Endothelial cell of hepatic sinusoid (primary cell): Measurements from ENCODE around the gene GPR107.

Experiments
- in situ Hi-C: cut with HindIII; loops from 2 replicates; pipeline ENCODE4 v1.10.0; 2017; ENCODE audit warnings: low sequenced_read_pairs

GPR107 gene

DNA sequence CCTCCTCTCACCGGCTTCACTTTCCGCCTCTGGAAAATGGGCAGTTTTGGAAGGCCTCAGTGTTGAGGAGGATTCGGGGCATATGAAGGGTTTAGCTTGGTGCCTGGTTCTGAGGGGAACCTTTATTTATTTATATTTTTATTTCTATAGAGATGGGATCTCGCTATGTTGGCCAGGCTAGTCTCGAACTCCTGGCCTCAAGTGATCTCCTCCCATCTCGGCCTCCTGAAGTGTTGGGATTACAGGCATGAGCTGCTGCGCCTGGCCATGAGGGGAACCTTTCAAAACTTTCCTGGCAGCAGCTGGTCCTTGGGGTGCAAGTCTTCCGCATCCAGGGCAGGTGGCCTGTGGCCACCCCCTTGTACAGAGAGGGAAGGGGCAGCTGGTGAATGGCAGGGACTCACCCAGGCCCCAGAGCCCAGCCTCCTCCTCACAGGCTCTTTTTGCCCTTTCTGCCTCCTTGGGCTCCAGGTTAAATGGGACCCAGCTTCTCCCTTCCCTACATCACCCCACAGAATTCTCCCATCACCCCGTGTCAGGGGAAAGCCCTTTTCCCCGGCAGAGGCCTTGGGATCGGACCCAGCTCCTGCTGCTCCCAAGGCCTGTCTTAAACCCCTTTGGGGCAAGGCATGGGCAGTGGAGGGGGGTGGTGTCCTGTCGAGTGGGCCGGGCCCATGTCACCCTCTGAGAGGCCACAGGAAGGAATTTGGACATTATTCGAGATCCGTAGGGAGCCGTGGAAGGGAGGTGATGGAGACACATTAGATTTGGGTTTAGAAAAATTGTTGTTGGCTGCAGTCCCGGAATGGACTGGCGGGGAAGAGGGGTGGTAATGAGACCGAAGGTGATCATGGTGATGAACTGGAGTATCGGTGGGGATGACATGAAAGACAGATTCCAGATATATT is 124.4 kb downstream of the GPR107 start:
- in situ Hi-C loops = loop anchor here (5.0 kb wide), 1 partner anchor 51 kb away; no protein-coding TSS in a partner anchor

DNA sequence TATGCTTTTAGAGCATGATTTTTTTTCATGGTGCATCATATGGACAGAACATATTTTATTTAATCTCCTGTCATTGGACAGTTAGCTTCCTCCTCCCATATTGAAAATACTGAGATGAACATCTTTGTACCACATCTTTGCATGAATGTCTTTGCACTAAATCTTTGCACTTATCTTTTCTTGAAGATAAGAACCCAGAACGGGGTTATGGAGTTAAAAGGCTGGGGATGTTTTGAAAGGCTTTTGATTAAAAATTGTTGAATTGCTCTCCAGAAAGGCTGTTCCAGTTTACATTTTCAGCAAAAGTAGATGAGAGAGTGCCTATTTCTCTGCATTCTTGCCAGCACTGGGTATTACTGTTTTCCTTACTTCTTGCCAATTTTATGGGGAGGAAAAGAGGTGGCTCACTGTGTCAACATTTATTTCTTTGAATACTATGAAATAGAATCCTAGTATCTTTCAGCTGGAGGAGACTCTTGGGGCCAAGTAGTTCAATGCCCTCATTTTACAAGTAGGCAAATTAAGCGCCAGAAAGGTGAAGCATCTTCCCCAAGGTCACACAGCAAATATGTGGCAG is 125.7 kb downstream of the GPR107 start:
- in situ Hi-C loops = loop anchor here (5.0 kb wide), 1 partner anchor 52 kb away; no protein-coding TSS in a partner anchor

DNA sequence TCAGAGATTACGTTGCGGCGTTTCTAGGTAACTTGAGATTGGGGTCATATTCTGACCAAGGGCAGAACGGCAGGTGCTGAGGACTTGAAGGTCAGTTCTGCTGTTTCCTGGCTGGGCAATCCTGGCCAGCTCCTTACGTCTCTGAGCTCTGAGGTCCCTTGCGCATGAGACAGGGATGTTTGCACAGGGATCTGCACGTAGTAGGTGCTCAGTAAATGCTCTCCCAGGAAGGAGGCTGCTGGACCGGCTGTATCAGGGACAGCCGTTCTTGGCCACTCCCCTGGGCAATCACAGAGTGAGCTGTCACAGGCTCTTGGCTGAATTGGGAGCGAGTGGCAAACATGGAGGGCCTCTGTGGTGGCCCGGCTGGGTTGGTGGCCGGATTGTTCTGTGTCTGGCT is 126.8 kb downstream of the GPR107 start:
- in situ Hi-C loops = no loop called here

DNA sequence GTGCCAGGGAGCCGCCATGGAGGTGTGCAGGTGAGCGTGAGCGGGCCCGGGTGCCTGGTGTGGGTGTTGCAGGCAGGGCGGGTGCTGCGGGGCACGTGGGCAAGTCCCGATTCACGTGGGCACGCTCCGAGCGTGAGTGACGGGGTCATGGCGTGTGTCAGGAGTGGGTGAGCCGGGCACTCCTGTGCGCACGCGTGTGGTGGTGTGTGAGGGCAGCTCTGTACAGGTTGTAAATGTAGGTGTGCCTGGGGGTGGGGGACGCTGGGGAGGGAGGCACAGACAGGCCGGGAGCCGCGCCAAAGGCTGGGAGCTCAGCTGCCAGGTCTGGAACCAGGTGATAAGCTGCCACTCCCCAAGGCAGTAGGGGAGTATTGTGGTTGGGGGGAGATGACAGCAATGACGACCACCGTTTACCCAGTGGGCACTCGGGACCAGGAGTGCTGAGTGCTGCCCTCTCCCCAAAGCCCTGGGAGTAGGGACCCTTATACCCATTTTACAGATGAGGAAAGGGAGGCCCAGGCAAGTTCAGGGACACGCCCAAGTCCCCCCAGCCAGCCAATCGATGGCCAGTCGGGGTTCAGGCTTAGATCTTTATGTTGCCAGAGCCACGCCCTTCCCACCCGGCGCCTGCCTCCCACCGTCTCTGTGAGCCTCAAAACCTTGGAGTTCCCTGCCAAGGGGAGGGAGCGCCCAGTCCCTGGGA is 128.1 kb downstream of the GPR107 start:
- in situ Hi-C loops = no loop called here

DNA sequence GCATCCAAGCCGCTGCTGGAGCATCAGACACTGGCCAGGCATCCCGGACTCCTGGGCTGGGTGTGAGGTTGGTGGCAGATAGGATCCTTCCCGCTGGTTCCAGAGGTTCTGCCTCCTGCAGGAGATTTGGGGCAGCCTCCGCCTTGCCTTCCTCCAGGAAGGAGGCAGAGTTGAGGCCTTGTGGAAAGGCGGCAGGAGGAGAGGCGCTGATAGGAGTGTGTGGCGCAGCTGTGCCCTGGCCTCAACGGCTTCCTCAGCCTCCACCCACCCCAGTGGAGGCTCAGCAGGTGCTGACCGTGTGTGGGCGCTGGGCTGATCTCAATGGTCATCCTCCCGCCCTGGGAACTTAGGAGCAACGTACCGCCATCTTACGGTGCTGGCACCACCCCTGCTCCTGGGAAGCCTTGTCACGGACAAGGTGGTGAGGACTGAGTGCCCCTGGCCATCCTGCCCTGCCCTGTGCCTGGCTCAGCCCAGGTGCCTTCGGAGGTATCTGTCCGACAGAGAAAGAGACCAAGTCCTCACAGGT is 128.7 kb downstream of the GPR107 start:
- in situ Hi-C loops = no loop called here

DNA sequence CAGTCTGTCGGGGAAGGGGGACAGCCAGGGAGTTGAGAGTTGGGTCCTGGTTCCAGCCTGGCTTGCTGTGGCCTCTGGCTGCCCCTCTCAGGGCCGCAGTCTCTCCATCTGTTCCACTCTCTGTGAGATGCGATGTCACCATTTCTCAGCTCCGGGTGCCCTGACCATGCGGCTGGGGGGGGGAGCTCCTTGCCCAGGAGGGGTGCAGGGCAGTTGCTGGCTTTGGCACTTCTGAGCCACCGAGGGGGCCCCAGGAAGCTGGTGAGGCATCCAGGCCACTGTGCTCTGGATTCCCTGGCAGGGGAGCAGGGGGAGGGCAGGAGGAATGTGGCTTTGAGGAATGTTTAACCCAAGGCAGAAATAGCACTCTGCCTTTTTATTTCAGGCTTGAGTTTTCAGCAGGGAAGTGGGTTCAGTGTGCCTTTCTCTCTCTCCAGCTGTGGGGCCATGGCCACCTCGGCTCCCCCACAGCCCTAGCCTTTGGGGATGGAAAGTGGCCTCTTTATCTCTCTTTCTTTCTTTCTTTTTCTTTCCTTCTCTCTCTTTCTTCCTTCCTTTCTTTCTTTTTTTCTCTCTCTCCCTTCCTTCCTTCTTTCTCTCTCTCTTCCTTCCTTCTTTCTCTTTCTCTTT is 129.5 kb downstream of the GPR107 start:
- in situ Hi-C loops = no loop called here

DNA sequence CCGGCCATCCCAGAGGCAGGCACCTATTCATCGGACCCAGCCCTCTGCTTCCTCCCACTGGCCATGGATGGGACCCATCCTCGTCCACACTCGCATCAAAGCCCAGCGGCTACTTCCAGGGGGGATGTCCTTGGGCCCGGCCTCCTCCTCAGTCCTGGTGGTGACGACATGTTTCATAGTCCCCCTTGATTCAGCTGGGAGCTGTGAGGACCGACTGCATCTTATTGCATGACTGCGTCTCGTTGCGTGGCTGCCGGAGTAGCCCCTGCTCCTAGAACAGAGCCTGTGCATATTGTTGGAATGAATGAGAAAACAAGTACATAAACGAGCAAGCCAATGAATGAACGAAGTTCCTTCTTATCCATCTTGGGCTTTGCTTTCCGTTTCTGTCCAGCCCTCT is 131.3 kb downstream of the GPR107 start:
- in situ Hi-C loops = no loop called here

DNA sequence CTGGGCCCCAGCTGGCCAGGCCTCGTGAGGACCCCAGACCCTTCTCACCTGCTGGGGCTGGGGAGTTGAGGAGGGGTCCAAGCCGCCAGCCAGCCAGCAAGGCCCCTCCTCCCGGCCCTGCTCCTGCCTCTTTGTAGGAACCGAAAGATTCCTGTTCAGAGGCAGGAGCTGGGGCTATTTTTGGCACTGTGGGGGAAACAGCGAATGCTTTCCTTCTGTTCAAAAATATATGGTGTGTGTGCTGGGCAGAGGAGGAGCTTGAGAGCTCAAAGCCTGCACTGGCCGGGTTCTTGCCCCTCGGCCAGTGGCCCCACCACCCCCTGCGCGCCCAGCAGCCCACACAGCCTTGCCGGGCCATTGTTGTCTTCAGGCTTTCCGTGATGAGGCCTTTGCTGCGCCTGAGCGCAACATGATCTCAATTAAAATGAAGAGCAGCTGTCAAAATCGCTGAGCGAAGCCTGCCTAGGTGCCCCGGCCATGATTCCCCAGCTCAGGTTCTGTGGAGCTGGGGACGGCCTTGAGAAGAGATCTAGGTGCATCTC is 131.9 kb downstream of the GPR107 start:
- in situ Hi-C loops = no loop called here

DNA sequence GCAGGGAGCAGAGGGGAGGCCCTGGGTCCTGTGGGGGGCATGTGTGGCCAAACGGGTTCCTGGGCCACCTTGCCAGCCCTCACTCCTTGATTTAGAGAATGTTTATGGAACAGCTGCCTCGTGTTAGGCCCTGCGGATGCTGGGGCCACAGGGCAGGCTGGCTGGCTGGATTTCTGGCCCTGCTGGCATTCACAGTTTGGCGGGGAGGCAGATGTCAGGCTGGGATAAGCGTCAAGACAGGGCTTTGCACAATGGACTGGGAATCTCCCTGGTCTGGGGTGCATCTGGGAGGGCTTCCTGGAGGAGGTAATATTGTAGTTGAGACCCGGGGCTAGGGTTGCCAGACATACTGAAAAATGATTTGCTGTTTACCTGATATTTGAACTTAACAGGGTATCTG is 132.3 kb downstream of the GPR107 start:
- in situ Hi-C loops = no loop called here

DNA sequence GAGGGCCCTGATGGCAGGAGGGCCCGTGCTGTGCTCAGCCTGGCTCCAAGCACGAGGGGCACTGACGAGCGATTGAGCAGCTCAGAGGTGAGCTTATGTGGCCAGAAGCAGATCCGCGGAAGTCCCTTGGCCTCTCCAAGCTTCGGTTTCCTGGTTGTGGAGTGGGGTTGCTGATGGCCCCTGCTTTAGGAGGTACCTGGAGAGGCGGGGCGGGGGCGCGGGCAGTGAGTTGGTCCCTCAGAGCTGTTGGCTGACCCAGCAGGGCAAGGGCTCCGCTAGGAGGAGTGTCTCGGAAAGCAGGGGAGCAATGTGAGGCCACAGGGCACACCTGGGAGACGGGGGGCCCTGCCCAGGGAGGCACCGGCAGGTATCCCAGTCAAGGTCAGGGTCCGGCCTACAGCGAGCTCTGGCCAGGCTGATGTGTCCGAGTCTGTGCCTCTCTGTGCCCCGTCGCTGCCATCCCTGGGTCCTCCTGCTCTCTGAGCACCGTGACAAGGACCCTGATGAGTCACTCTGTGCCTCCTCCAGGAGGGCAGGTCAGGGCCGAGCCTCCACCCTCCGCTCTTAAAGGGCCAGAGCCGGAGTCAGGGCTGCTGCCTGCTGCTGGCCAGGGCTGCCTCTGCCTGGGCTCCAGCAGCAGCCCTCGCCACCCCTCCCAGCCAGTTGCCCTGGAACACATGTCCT is 133.3 kb downstream of the GPR107 start:
- in situ Hi-C loops = no loop called here

DNA sequence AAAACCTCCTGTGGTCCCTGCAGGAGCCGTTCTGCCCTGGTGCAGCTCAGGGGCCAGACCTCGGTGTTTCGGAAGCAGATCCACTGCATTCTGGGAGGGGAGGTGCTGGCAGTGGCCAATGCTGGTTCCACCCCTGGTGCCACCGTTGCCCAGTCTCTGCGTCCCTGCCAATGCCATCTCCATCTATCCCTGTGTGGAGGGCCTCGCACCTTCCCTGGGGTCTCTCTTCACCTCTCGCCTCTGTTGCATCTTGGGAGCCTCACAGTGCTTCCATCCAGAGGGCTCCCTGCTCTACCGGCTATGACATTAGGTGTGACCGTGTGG is 133.8 kb downstream of the GPR107 start:
- in situ Hi-C loops = no loop called here

DNA sequence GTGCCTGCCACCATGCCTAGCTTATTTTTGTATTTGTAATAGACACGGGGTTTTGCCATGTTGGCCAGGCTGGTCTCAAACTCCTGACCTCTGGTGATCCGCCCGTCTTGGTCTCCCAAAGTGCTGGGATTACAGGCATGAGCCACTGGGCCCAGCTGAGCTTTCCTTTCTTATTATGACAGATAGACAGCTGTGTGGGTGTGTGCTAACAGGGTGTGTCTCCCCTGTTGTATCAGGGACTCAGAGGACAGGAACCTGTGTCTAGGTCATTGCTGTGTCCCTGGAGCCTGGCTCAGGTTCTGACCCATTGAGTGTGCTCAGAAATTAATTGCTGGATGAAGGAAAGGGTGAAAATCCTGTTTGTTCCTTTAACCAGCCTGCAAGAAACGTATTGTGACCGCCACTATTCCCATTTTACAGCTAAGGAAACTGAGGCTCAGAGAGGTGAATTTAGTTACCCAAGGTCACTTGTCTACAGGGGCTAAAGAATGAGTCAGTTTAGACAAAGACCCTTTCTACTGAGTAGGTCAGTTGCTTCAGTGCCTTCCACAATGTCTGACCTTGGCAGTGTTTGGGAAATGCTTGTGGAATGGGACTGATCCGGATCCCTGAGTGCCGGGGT is 135.3 kb downstream of the GPR107 start:
- in situ Hi-C loops = no loop called here
